ENCODE data around the gene CLCN6.

CLCN6 gene

DNA sequence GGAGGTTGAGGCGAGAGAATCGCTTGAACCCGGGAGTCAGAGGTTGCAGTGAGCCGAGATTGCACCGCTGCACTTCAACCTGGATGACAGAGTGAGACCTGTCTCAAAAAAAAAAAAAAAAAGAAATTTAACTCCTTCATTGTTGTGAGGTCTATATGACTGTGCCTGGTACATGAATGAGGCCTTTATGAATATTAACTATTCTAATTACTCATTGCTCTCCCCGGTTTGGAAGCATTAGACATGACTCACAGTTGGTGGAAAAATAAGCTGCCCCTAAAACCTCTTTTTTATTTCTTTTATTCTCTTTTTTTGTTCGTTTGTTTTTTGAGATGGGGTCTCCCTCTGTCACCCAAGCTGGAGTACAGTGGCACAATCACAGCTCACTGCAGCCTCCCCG is 49.4 kb downstream of the CLCN6 start:
- DNase-seq (ENCODE audit: low read depth) = no peak

DNA sequence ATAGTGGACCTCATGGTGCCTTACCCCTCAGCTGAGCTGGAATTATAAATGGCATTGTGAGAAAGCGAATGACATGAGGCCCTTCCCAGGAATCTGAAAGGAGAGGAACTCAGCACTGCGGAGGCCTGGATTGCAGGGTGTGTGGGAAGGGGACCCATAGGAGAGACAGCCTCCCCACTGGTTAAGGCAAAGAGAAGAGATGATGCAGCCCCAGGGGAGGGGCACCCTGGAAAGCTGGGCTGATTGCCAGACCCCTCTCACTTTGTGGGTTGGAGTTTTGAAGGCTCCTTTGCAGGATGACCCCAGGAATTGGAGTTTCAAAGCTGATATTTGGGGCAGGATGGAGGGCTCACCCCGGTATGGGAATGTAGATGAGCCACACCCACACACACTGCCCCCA is 50.7 kb downstream of the CLCN6 start:
- DNase-seq (ENCODE audit: low read depth) = no peak

DNA sequence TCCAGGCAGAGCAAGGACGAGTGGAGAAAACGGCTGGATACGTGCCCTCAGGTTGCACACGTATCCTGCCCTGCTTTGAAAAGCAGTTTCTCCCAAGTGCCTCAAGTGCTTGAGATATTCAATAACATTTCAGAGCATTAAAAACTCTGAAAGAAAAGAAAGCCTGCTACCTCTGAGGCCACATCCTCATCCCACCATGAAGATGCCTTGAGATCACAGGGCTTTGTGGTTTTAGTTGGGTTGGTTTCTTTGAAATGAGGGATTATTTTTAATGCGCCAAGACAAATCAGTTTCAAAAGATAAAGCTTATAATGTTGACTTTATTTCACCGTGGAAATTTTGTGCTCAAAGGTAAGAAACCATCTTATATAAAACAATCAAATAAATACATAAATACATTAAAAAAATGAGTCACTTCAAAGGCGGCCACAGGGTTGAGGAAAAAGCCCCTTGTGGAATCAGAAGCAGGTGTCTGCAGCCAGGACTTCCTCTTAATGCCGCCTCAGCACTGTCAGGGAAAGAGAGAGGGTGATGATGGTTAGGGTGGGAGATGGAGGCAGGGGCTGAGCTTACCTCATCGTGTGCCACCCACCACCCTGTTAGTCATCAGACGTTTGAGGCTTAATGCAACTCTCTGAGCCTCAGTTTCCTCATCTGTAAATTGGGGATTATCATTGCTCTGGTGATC is 51.3 kb downstream of the CLCN6 start:
- no peak for DNase-seq (ENCODE audit: low read depth)

GRCh38 chr1:11858158-11858557 is 52.2 kb downstream of the CLCN6 start:
- DNase-seq (ENCODE audit: low read depth) = no peak

- DNase-seq (ENCODE audit: low read depth) = no peak
Measured at GRCh38 chr1:11858613-11858967, 52.6 kb downstream of the CLCN6 start, which contains the start of gene NPPB. NPPB (minus strand) TSS chr1:11858945; CDS start chr1:11858833, 112 bp downstream.

DNA sequence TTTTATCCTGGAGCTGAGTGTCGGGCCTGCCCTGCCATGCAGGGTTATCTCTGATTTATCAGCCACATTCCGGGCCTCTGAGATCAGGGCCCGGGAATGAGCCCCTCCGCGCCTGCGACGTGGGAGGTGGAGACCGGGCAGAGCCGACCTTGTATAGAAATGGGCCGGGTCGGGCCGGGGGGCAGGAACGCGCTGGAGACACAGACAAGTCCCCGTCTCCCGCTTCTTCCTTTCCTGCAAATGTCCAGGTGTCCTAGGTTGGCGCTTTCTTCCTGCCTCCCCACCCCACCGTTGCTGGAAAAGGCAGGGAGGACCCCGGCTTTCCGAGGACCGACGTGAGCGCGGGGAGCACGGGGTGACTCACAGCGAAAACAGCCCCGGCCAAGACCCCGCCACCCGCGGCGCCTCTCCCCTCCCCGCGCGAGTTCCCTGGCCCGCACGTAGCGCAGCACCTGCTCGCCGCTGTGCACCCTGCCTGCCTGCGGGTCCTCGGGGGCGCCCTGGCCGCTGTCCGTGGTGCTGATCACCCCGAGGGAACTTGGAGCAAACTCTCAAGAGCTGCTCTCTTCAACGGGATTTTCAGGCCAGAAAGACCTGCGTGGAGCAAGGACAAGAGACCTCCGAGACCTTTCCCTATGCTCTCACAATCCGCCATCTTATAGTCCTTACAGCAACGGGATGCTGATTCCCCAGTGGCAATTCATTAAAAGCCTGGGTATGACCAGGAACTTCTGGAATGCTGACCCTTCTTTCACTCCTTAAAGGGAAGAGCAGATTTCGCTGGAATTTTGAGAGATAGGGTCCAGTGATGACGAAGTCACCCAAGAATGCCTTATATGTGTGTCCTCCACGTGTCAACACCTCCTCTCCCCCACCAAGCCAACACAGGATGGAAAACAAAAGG is 53.2 kb downstream of the CLCN6 start:
- peak; percentile 56 for DNase-seq (ENCODE audit: low read depth)

GRCh38 chr1:11860083-11860482 is 54.1 kb downstream of the CLCN6 start:
- no peak for DNase-seq (ENCODE audit: low read depth)

DNA sequence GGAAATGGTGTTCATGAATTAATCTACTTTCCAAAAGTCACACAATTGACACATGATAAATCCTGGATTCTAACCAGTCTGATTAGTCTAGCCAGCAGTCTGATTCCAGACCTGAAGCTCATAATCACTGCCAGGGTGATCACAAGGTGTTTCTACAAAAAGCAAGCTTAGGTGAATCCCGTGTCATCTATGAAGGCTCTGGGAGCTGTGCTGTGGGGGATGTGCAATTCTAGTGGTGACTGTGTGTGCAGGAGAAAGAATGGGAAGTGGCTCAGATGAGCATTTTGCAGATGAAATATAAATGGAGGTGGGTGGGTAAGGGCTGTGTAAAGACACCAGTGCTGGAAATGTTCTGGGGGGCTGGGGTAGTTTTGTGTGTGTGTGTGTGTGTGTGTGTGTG is 54.6 kb downstream of the CLCN6 start:
- DNase-seq (ENCODE audit: low read depth) = no peak

DNA sequence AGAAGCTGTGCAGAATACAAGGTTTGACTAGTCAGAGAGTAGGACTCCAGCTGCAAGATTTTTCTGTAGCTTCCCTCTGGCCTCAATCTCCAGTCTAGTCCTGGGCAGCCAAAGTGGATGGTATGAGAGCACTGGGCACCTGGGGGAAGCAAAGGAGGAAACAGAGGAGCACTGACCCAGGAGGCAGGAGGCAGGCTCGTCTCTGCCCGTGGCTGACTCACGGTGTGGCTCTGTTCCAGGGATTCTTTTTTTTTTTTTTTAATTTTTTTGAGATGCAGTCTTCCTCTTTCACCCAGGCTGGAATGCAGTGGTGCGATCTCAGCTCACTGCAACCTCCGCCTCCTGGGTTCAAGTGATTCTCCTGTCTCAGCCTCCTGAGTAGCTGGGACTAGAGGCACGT is 56.9 kb downstream of the CLCN6 start:
- DNase-seq (ENCODE audit: low read depth) = no peak

DNA sequence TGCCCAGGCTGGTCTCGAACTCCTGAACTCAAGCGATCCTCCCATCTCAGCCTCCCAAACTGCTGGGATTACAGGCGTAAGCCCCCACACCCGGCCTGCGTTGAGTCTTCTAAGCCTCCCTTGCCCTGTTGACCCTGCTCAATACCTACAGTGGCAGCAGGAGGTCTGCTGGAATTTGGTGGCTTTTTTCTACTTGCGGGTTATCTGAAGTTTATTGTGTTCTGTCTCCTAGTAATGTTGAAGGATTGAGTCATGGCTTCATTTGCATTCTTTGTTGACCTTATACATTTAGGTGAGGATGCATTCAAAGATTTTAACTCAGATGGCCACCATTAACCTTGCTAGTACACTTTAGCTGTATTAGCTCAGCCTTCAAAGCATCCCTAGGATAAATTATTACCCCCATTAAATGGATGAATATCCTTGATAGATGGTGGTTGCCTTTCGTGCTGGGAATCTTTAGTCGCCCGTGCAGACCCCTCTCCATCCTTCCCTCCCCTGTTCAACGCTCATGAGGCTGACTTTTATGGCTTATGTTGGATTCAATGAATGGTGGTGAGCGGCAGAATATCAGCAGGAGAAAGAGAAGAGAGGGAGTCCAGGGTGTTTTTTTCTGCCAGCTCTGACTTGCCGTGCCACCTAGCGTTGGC is 62.5 kb downstream of the CLCN6 start:
- no peak for DNase-seq (ENCODE audit: low read depth)

DNA sequence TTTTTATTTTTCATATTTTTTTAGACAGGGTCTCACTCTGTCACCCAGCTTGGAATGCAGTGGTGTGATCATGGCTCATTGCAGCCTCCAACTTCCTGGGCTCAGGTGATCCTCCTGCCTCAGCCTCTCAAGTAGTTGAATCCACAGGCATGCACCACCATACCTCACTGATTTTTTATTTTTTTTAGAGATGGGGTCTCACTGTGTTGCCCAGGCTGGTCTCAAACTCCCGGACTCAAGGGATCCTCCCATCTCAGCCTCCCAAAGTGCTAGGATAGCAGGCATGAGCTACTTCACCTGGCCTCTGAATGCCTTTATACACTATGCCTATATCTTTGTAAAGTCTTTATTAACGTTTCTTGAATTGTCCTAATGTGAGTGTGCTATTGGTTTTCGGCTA is 63.1 kb downstream of the CLCN6 start:
- DNase-seq (ENCODE audit: low read depth) = no peak

DNA sequence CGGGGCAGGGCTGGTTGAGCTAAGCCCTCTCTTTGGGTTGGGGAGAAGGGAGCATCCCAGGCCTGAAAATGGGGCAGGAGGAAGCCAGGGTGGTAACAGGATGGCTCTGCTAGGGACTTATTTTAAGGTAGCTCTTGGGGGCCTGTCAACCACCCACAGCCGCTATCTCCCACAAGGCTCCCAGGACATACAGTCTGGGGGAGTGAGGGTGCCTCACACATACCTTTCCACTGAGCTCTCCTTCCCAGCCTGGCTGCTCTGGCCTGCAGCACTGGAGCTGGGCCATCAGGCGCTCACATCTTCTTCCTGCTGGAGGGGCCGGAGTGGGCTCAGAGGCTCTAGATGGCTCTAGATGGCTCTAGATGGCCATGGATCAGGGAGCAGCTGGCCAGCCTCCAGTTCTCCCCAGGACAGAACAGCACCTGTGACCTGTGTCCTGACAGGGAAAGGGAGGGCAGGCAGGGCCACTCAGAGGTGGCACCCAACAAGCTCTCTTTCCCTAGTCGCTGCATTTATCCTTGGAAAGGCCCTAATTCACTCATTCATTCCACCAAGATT is 63.7 kb downstream of the CLCN6 start:
- DNase-seq (ENCODE audit: low read depth) = no peak

DNA sequence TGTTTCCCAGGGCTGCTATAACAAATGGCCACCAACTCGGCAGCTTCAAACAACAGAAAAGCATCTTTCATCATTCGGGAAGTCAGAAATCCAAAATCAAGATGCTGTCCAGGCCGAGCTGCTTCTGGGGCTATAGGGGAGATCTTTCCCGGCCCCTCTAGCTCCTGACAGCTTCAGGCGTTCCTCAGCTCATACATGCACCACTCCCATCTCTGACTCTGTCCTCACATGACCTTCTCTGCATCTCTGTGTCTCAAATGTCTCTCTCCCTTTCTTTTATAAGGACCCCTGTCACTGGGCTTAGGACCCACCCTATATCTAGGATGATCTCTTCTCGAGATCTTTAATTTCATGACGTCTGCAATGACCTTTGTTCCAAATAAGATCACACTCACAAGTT is 66.6 kb downstream of the CLCN6 start:
- DNase-seq (ENCODE audit: low read depth) = no peak

GRCh38 chr1:11873395-11874257 is 67.6 kb downstream of the CLCN6 start:
- DNase-seq (ENCODE audit: low read depth) = no peak

- no peak for DNase-seq (ENCODE audit: low read depth)
Measured at GRCh38 chr1:11874258-11874562, 68.2 kb downstream of the CLCN6 start.

GRCh38 chr1:11874624-11875023 is 68.6 kb downstream of the CLCN6 start:
- DNase-seq (ENCODE audit: low read depth) = no peak

DNA sequence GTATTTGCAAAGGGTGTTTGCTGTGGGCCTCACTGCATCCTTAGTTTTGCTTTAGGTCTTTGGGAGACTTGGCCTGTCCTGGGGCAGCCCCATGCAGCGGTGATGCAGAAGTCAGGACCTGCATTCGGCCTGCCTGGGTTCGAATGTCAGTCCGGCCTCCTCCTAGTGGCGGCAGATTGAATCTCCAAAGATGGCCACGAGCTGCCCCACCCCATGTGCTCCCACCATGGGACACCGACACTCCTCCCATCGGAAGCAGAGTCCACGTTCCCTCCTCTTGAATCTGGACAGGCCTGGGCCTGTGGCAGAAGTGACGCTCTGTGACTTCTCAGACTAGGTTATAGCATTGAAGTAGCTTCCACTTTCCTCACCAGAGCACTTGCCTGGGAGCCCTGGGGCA is 69.1 kb downstream of the CLCN6 start:
- DNase-seq (ENCODE audit: low read depth) = no peak

- DNase-seq (ENCODE audit: low read depth) = no peak
Measured at GRCh38 chr1:11877074-11877473, 71.1 kb downstream of the CLCN6 start.

- DNase-seq (ENCODE audit: low read depth) = no peak
Measured at GRCh38 chr1:11878081-11878890, 72.3 kb downstream of the CLCN6 start.

GRCh38 chr1:11878891-11879190 is 72.8 kb downstream of the CLCN6 start:
- DNase-seq (ENCODE audit: low read depth) = no peak

Data from CMK (cell line).